ENCODE data around the gene FAM184A.

GRCh38 chr6:118980063-118980462, 98.4 kb downstream of the FAM184A start:
- TF ChIP-seq POLR2A (IDR thresholded peaks at IDR 0.05) = no peak
- no peak for TF ChIP-seq CTCF (IDR thresholded peaks at IDR 0.05)
